IMR-90 (cell line): ENCODE measurements around the gene DOK1.

Experiments used
- BHLHE40 ChIP-seq: fragments of 150-350 bp; IDR thresholded peaks from 2 replicates; pipeline ENCODE4 v1.6.1; 2016; ENCODE audit warnings: mild to moderate bottlenecking, low read depth, low read length
- CEBPB ChIP-seq: IDR thresholded peaks from 2 replicates; pipeline ENCODE4 v1.6.1; 2012; ENCODE audit warnings: low read depth, low read length, improper control_type of control experiment
- CHD1 ChIP-seq: IDR thresholded peaks from 2 replicates; pipeline ENCODE4 v1.6.1; 2012; ENCODE audit warnings: low read depth, low read length, improper control_type of control experiment
- FOS ChIP-seq: fragments of 150-350 bp; IDR thresholded peaks from 2 replicates; pipeline ENCODE4 v1.6.1; 2016; ENCODE audit warnings: low read depth, low read length
- MAFK ChIP-seq: IDR thresholded peaks from 2 replicates; pipeline ENCODE4 v1.6.1; 2012; ENCODE audit warnings: low read depth, low read length, improper control_type of control experiment
- MAZ ChIP-seq: IDR thresholded peaks from 2 replicates; pipeline ENCODE4 v1.6.1; 2012; ENCODE audit warnings: low read depth, mild to moderate bottlenecking, low read length, improper control_type of control experiment, moderate library complexity, borderline replicate concordance
- MXI1 ChIP-seq: IDR thresholded peaks from 2 replicates; pipeline ENCODE4 v1.6.1; 2012; ENCODE audit warnings: low read depth, mild to moderate bottlenecking, low read length, moderate library complexity, borderline replicate concordance
- POLR2A ChIP-seq: IDR thresholded peaks from 2 replicates; pipeline ENCODE4 v1.6.1; 2012; ENCODE audit warnings: mild to moderate bottlenecking, low read depth, low read length
- RAD21 ChIP-seq: IDR thresholded peaks from 2 replicates; pipeline ENCODE4 v1.6.1; 2012; ENCODE audit warnings: low read length, improper control_type of control experiment
- RCOR1 ChIP-seq: IDR thresholded peaks from 2 replicates; pipeline ENCODE4 v1.6.1; 2012; ENCODE audit warnings: mild to moderate bottlenecking, low read length, improper control_type of control experiment; ENCODE audit not compliant: insufficient replicate concordance
- RFX5 ChIP-seq: IDR thresholded peaks from 2 replicates; pipeline ENCODE4 v1.8.0; 2012; ENCODE audit warnings: low read depth, mild to moderate bottlenecking, low read length, moderate library complexity
- SMC3 ChIP-seq: fragments of 150-350 bp; IDR thresholded peaks from 2 replicates; pipeline ENCODE4 v1.6.1; 2016; ENCODE audit warnings: low read depth, mild to moderate bottlenecking, antibody characterized with exemption, low read length, moderate library complexity
- TF ChIP-seq, protein P1 (sequence below): conservative IDR thresholded peaks from 2 replicates; pipeline ENCODE4 v1.5.1; 2012; ENCODE audit warnings: mild to moderate bottlenecking, low read depth, low read length, improper control_type of control experiment
- TF ChIP-seq, protein P2 (sequence below): fragments of 150-350 bp; IDR thresholded peaks from 2 replicates; pipeline ENCODE4 v1.6.1; 2016; ENCODE audit warnings: low read depth, mild to moderate bottlenecking, low read length, moderate library complexity, borderline replicate concordance

DNA sequence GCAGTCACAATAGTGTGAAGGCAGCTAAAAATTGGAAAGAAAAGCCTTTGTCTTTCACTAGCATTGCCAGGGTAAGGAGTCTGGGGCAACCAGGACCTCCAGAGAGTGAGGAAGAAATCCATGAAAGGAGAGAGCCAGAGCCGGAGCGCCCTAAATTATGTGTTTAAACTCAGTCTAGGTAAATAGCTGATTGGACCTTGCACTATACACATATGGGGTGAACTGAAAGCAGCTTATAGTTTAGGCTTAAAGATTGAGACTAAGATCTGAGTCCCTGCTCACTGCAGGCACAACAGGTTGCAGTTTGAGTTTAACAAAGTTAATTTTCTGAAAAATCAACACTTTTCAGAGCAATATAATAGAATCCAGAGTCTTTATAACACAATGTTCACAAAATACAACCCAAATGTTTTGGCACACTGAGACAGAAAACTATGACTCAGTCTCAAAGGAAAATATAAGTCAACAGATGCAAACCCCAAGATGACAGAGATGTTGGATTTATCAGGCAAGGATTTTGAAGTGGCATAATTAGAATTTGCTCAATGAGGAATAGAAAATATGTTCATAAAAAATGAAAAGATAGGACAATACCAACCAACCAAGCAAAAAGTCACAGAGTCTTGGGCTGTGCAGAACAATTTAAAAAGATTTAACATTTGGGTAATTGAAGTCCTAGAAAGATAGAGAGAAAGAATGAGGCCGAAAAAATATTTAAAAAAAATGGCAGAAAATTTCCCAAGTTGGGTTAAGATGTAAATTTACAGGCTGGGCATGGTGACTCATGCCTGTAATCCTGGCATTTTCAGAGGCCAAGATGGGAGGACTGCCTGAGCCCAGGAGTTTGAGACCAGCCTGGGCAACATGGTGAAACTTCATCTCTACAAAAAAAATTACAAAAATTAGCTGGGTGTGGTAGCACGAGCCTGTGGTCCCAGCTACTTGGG, 39.6 kb downstream of the DOK1 start:
- TF ChIP-seq, protein P1, sequence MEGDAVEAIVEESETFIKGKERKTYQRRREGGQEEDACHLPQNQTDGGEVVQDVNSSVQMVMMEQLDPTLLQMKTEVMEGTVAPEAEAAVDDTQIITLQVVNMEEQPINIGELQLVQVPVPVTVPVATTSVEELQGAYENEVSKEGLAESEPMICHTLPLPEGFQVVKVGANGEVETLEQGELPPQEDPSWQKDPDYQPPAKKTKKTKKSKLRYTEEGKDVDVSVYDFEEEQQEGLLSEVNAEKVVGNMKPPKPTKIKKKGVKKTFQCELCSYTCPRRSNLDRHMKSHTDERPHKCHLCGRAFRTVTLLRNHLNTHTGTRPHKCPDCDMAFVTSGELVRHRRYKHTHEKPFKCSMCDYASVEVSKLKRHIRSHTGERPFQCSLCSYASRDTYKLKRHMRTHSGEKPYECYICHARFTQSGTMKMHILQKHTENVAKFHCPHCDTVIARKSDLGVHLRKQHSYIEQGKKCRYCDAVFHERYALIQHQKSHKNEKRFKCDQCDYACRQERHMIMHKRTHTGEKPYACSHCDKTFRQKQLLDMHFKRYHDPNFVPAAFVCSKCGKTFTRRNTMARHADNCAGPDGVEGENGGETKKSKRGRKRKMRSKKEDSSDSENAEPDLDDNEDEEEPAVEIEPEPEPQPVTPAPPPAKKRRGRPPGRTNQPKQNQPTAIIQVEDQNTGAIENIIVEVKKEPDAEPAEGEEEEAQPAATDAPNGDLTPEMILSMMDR, result no peak
- TF ChIP-seq RAD21, result no peak
- TF ChIP-seq RFX5, result no peak
- no peak for TF ChIP-seq POLR2A
- no peak for TF ChIP-seq CEBPB
- TF ChIP-seq BHLHE40, result no peak
- no peak for TF ChIP-seq SMC3
- TF ChIP-seq FOS, result no peak
- no peak for TF ChIP-seq CHD1
- TF ChIP-seq MXI1, result no peak
- TF ChIP-seq MAZ, result no peak
- TF ChIP-seq, protein P2, sequence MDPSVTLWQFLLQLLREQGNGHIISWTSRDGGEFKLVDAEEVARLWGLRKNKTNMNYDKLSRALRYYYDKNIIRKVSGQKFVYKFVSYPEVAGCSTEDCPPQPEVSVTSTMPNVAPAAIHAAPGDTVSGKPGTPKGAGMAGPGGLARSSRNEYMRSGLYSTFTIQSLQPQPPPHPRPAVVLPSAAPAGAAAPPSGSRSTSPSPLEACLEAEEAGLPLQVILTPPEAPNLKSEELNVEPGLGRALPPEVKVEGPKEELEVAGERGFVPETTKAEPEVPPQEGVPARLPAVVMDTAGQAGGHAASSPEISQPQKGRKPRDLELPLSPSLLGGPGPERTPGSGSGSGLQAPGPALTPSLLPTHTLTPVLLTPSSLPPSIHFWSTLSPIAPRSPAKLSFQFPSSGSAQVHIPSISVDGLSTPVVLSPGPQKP, result no peak
- TF ChIP-seq RCOR1, result no peak
- TF ChIP-seq MAFK, result no peak
